ENCODE results near the gene CDNF. TPM values are rescaled to one million over a fixed set of nuclear protein-coding genes. Genes with fewer than 3 reads are reported as not detected.
"Not testable (repeated sequence)": the region's sequence is repeated elsewhere in the genome, so short reads cannot be mapped to it uniquely, and the experiment has no call there.

The CDNF gene
- total RNA-seq, 2 donors from 2014 or later: 0.58 to 1.5 TPM

- no peak overlapping the region for H3K4me3 Mint-ChIP-seq
- H3K27ac Mint-ChIP-seq: peak overlapping the region; percentile 47
- H3K27me3 Mint-ChIP-seq: no peaks in the 10 kb centered on the region
- ATAC-seq (replicated peaks): peak; percentile 51
- no peaks in the 10 kb centered on the region for H3K4me1 Mint-ChIP-seq
- H3K9me3 Mint-ChIP-seq: no peaks in the 10 kb centered on the region
- H3K36me3 Mint-ChIP-seq (ENCODE audit: low read depth): no peaks in the 10 kb centered on the region
These were observed 14.7 kb downstream of the CDNF start for GRCh38 chr10:14822879-14823755.

DNA sequence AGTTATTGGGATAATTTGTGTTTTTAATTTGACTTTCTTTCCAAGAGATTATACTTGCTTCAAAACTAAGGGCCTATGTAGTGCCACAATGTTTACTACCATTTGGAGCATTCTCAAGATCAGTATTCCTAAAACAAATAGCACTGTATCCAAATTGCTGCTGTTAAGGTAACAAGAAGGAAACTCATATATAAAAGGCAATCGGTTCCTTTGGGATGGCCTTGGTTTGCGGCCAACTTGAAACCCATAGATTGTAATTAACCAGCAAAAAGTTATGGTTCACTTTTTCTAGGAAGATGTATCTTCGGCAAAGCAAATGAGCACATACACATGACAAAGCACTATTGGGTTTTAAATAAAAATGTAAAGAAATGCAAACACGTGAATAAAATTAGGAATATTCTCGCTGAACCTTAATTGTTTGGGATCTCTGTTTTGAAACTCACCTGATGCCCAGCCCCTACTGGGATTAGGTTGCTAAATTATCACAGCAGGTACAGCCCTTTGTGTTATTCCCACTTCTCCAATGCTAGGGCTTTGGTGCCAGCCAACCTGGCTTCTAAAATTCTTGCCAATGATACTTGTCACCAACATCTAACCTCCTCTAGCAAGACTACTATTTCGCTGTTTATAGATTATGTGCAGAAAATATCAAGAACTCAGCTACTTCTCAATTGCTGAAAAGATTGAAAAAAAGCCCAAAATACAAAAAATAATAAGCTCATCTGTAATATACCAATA is 16.0 kb downstream of the CDNF start:
- Mint-ChIP-seq H3K36me3 (ENCODE audit: low read depth) (no peaks in the 10 kb centered on the region), H3K4me1 (no peaks in the 10 kb centered on the region), H3K27me3 (no peaks in the 10 kb centered on the region), H3K9me3 (no peaks in the 10 kb centered on the region), H3K4me3 (no peak overlapping the region), H3K27ac (no peak overlapping the region)
- no peak for ATAC-seq (replicated peaks)

DNA sequence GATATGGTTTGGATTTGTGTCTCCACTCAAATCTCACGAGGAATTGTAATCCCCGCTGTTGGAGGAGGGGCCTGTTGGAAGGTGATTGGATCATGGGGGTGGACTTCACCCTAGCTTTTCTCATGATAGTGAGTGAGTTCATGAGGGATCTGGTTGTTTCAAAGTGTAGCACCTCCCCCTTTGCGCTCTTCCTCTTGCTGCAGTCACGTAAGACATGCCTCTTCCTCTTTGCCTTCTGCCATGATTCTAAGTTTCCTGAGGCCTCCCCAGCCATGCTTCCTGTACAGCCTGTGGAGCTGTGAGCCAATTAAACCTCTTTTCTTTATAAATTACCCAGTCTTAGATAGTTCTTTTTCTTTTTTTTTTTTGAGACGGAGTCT is 17.1 kb downstream of the CDNF start:
- H3K4me1 Mint-ChIP-seq: no peaks in the 10 kb centered on the region
- H3K9me3 Mint-ChIP-seq: no peaks in the 10 kb centered on the region
- H3K27ac Mint-ChIP-seq: no peak overlapping the region
- no peaks in the 10 kb centered on the region for H3K36me3 Mint-ChIP-seq (ENCODE audit: low read depth)
- H3K4me3 Mint-ChIP-seq: no peak overlapping the region
- H3K27me3 Mint-ChIP-seq: no peaks in the 10 kb centered on the region
- ATAC-seq (replicated peaks): no peak

- no peak for ATAC-seq (replicated peaks)
- H3K4me3 Mint-ChIP-seq: no peak overlapping the region
These were observed 17.6 kb downstream of the CDNF start for GRCh38 chr10:14820010-14820774.

GRCh38 chr10:14816717-14817116 is 21.1 kb downstream of the CDNF start:
- H3K36me3 Mint-ChIP-seq (ENCODE audit: low read depth); H3K4me1 Mint-ChIP-seq; H3K27ac Mint-ChIP-seq; H3K9me3 Mint-ChIP-seq; H3K27me3 Mint-ChIP-seq; ATAC-seq (replicated peaks); H3K4me3 Mint-ChIP-seq: not testable (repeated sequence)

More at GRCh38 chr10:14820010-14820774, 17.6 kb downstream of the CDNF start:
- no peaks in the 10 kb centered on the region for H3K36me3 Mint-ChIP-seq (ENCODE audit: low read depth)
- no peaks in the 10 kb centered on the region for H3K4me1 Mint-ChIP-seq
- H3K27me3 Mint-ChIP-seq: no peaks in the 10 kb centered on the region
- no peaks in the 10 kb centered on the region for H3K9me3 Mint-ChIP-seq
- no peak overlapping the region for H3K27ac Mint-ChIP-seq

DNA sequence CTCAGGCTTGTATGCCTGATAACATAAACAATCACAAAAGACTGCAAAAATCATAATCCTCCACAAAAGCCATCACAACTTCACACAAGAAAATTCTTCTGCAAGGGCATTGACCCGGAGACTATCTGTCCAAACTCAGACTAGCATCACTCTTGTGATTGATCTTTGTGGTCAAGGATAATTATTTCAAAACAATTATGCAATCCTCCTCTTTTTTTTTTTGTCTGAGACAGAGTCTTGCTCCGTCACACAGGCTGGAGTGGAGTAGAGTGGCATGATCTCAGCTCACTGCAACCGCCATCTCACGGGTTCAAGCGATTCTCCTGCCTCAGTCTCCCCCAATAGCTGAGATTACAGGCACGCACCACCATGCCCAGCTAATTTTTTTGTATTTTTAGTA is 22.2 kb downstream of the CDNF start:
- Mint-ChIP-seq H3K27ac (no peak overlapping the region), H3K27me3 (no peaks in the 10 kb centered on the region), H3K36me3 (ENCODE audit: low read depth) (no peaks in the 10 kb centered on the region), H3K4me1 (peaks cover 9% of the 10 kb centered on the region), H3K4me3 (no peak overlapping the region), H3K9me3 (no peaks in the 10 kb centered on the region)
- no peak for ATAC-seq (replicated peaks)

DNA sequence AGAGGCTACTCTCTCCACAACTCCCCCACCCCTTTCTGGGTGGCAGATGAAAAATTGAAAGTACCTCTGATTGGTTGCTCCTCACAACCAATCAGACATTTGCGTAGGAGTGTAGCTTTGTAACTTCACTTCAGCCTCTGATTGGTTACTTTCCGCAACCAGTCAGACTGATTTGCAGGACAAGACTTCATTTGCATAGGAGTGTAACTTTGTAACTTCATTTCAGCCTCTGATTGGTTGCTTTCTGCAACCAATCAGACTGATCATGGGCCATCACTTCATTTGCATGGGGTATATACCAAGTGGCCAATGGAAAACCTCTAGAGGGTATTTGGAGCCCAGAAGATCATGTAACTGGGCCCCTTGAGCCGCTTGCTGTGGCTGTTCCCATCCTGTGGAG is 25.6 kb downstream of the CDNF start:
- no peaks in the 10 kb centered on the region for H3K9me3 Mint-ChIP-seq
- peak; percentile 79 for ATAC-seq (replicated peaks)

GRCh38 chr10:14810969-14811953 is 26.6 kb downstream of the CDNF start:
- ATAC-seq (replicated peaks): peak; percentile 57
- H3K36me3 Mint-ChIP-seq (ENCODE audit: low read depth): no peaks in the 10 kb centered on the region
- H3K27ac Mint-ChIP-seq: peak overlapping the region; percentile 71

More for the DNA sequence above, 25.6 kb downstream of the CDNF start:
- peak overlapping the region; percentile 63 for H3K4me3 Mint-ChIP-seq
- peak overlapping the region; percentile 71 for H3K27ac Mint-ChIP-seq
- H3K36me3 Mint-ChIP-seq (ENCODE audit: low read depth): no peaks in the 10 kb centered on the region
- no peaks in the 10 kb centered on the region for H3K27me3 Mint-ChIP-seq
- H3K4me1 Mint-ChIP-seq: peaks cover 9% of the 10 kb centered on the region

GRCh38 chr10:14806318-14806717 is 31.5 kb downstream of the CDNF start:
- Mint-ChIP-seq H3K4me1 (peaks cover 3% of the 10 kb centered on the region), H3K36me3 (ENCODE audit: low read depth) (no peaks in the 10 kb centered on the region), H3K9me3 (no peaks in the 10 kb centered on the region), H3K27ac (no peak overlapping the region), H3K27me3 (no peaks in the 10 kb centered on the region), H3K4me3 (no peak overlapping the region)
- no peak for ATAC-seq (replicated peaks)

More at GRCh38 chr10:14810969-14811953, 26.6 kb downstream of the CDNF start:
- Mint-ChIP-seq H3K4me3 (peak overlapping the region; percentile 63), H3K4me1 (peaks cover 9% of the 10 kb centered on the region), H3K9me3 (no peaks in the 10 kb centered on the region), H3K27me3 (no peaks in the 10 kb centered on the region)

GRCh38 chr10:14803827-14804226 is 34.0 kb downstream of the CDNF start:
- Mint-ChIP-seq H3K36me3 (ENCODE audit: low read depth) (no peaks in the 10 kb centered on the region), H3K9me3 (no peaks in the 10 kb centered on the region), H3K27ac (no peak overlapping the region), H3K4me1 (no peaks in the 10 kb centered on the region), H3K27me3 (no peaks in the 10 kb centered on the region), H3K4me3 (no peak overlapping the region)
- no peak for ATAC-seq (replicated peaks)

GRCh38 chr10:14801723-14802122 is 36.1 kb downstream of the CDNF start:
- Mint-ChIP-seq H3K27ac (no peak overlapping the region), H3K9me3 (no peaks in the 10 kb centered on the region), H3K36me3 (ENCODE audit: low read depth) (no peaks in the 10 kb centered on the region), H3K4me1 (no peaks in the 10 kb centered on the region), H3K4me3 (no peak overlapping the region), H3K27me3 (no peaks in the 10 kb centered on the region)
- ATAC-seq (replicated peaks): no peak

- no peak for ATAC-seq (replicated peaks)
- Mint-ChIP-seq H3K27ac (no peak overlapping the region), H3K4me3 (no peak overlapping the region), H3K27me3 (no peaks in the 10 kb centered on the region), H3K9me3 (no peaks in the 10 kb centered on the region), H3K4me1 (no peaks in the 10 kb centered on the region), H3K36me3 (ENCODE audit: low read depth) (no peaks in the 10 kb centered on the region)
These were observed 37.4 kb downstream of the CDNF start for GRCh38 chr10:14800397-14800796.

DNA sequence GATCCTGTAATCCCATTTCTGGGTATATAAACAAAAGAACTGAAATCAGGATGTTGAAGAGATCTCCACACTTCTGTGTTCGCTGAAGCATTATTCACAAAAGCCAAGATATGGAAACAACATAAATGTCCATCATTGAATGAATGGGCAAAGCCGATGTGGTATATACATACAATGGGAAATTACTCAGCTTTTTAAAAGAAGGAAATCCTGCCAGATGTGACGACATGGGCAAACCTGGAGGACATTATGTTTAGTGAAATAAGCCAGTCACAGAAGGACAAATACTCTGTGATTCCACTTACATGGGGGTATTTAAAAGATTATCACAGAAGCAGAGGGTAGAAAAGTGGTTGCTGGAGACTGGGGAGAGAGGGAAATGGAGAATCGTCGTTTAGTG is 39.2 kb downstream of the CDNF start:
- Mint-ChIP-seq H3K36me3 (ENCODE audit: low read depth) (no peaks in the 10 kb centered on the region), H3K4me1 (no peaks in the 10 kb centered on the region), H3K27ac (no peak overlapping the region), H3K27me3 (no peaks in the 10 kb centered on the region), H3K4me3 (no peak overlapping the region), H3K9me3 (no peaks in the 10 kb centered on the region)
- no peak for ATAC-seq (replicated peaks)

Data from activated T-helper 17 cell treated with anti-CD3 and anti-CD28 coated beads, Interleukin-2, amount 50 U/mL, for 72 hours (primary cell).